ENCODE measurements around the gene ABCB1. TPM values are rescaled to one million over a fixed set of nuclear protein-coding genes. Genes with fewer than 3 reads are reported as not detected.
"Not testable (repeated sequence)": the region's sequence is repeated elsewhere in the genome, so short reads cannot be mapped to it uniquely, and the experiment has no call there.

ABCB1 gene
- total RNA-seq, 1 donor from 2014 or later, result 3.0 TPM

GRCh38 chr7:87463982-87464381 lies 136.7 kb downstream of the ABCB1 start:
- Histone ChIP-seq H3K27me3 (ENCODE audit: control insufficient read depth, insufficient read depth, low read length) (no peaks in the 10 kb centered on the region), H3K36me3 (ENCODE audit: control insufficient read depth, insufficient read depth, low read length) (no peaks in the 10 kb centered on the region), H3K4me3 (ENCODE audit: low read depth, low read length) (no peak overlapping the region)
- DNase-seq (ENCODE audit: low read depth), result no peak
- no peak for TF ChIP-seq CTCF (IDR thresholded peaks at IDR 0.05; ENCODE audit: insufficient read depth, low read length, poor library complexity, severe bottlenecking)

GRCh38 chr7:87460444-87460843 lies 140.2 kb downstream of the ABCB1 start:
- DNase-seq (ENCODE audit: low read depth), result not testable (repeated sequence)

GRCh38 chr7:87459941-87460340 lies 140.7 kb downstream of the ABCB1 start:
- no peak for DNase-seq (ENCODE audit: low read depth)
- no peak for TF ChIP-seq CTCF (IDR thresholded peaks at IDR 0.05; ENCODE audit: insufficient read depth, low read length, poor library complexity, severe bottlenecking)
- H3K27me3 ChIP-seq (ENCODE audit: control insufficient read depth, insufficient read depth, low read length), result no peaks in the 10 kb centered on the region
- no peaks in the 10 kb centered on the region for H3K36me3 ChIP-seq (ENCODE audit: control insufficient read depth, insufficient read depth, low read length)
- H3K4me3 ChIP-seq (ENCODE audit: low read depth, low read length), result no peak overlapping the region

More at GRCh38 chr7:87460444-87460843, 140.2 kb downstream of the ABCB1 start:
- H3K4me3 ChIP-seq (ENCODE audit: low read depth, low read length); H3K36me3 ChIP-seq (ENCODE audit: control insufficient read depth, insufficient read depth, low read length); H3K27me3 ChIP-seq (ENCODE audit: control insufficient read depth, insufficient read depth, low read length): not testable (repeated sequence)

- no peak for DNase-seq (ENCODE audit: low read depth)
- no peaks in the 10 kb centered on the region for H3K36me3 ChIP-seq (ENCODE audit: control insufficient read depth, insufficient read depth, low read length)
- no peaks in the 10 kb centered on the region for H3K27me3 ChIP-seq (ENCODE audit: control insufficient read depth, insufficient read depth, low read length)
- no peak overlapping the region for H3K4me3 ChIP-seq (ENCODE audit: low read depth, low read length)
- TF ChIP-seq CTCF (IDR thresholded peaks at IDR 0.05; ENCODE audit: insufficient read depth, low read length, poor library complexity, severe bottlenecking), result no peak
These were observed 142.5 kb downstream of the ABCB1 start for GRCh38 chr7:87458148-87458547.

- DNase-seq (ENCODE audit: low read depth), result no peak
- Histone ChIP-seq H3K36me3 (ENCODE audit: control insufficient read depth, insufficient read depth, low read length) (no peaks in the 10 kb centered on the region), H3K27me3 (ENCODE audit: control insufficient read depth, insufficient read depth, low read length) (no peaks in the 10 kb centered on the region), H3K4me3 (ENCODE audit: low read depth, low read length) (no peak overlapping the region)
- TF ChIP-seq CTCF (IDR thresholded peaks at IDR 0.05; ENCODE audit: insufficient read depth, low read length, poor library complexity, severe bottlenecking), result no peak
These were observed 144.4 kb downstream of the ABCB1 start for GRCh38 chr7:87456247-87456646.

Other genes starting within 250 kb of the ABCB1 start
- 6.4 and 6.6 TPM in 2 replicates for gene ABCB4, start 125.2 kb downstream of the ABCB1 start, total RNA-seq
- gene RUNDC3B, start 27.5 kb upstream of the ABCB1 start, total RNA-seq, result 0.27 and 0.71 TPM in 2 replicates